Activated gamma-delta T cell treated with Interleukin-2 at 50 U/mL for 16 hours (primary cell): ENCODE data around the gene AACS.
"Not testable (repeated sequence)": the region's sequence is repeated elsewhere in the genome, so short reads cannot be mapped to it uniquely, and the experiment has no call there.

Experiments
- DNase-seq: peaks from one replicate; pipeline ENCODE4 v3.0.0-alpha.2; 2020

The AACS gene

DNA sequence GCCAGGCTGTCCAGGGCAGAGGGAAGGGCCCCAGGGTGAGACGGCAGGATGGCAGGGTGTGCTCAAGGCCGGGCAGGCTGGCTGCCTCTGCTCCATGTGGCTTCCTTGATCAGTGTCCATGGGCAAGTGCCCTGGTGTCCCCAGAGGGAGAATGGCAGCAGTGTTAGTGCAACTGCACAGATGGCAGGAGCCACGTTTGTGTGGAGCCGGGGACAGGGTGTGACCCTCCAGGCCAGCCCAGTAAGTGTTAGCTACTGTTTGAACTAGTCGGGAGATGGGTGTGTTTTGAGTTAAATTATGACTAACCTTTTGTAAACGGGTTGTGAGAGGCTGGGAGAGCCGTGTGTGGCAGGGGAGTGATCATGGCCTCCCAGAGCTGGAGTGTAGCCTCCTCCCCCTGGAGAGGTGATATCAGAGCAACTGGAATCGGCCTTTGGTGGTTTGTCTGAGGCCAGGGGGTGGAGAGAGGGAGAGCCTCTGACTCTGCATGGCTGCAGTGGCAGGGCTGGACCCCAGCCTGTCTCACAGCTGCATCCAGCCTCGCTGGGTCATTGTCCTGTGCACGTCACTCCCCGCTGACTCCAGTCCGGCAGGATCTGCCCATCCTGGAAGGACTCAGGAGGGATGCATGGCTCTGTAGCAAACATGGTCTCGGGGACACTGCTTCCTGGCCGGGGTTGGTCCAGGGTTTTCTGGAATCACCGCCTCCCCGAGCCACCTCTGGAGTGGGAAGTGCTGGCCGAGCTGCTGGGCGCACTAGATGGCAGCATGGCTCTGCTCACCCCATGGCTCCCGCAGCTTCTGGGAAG lies 27.8 kb downstream of the AACS start:
- no peak for DNase-seq

DNA sequence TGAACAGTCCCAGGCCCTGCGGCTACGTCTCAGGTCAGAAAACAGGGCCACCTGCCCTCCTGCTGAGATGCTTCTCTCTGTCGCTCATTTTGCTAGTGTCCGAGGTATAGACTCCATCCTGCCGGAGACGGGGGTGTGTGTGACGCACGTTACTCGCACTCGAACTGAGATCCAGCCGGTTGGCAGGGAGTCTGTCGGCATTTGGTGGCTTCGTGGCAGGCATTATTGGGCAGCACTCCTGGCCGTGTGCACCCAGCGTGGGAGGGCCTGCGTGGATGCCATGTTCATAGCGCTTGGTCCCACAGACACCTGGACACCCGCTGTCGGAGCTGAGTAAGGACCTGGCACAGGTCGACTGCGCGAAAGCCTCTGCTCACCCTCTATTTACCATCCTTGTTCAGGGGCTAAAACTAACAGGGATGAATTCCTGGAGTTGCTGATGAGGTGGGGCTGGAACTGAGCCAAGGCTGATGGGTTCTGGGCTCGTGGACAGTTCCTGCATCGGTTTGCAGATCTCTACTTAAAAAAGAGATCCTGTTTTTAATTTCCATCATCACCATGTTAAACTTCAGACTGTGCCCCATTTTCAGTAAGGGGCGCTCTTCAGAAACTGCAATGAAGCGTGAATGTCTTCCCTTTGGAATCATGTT lies 28.6 kb downstream of the AACS start:
- DNase-seq = no peak

DNA sequence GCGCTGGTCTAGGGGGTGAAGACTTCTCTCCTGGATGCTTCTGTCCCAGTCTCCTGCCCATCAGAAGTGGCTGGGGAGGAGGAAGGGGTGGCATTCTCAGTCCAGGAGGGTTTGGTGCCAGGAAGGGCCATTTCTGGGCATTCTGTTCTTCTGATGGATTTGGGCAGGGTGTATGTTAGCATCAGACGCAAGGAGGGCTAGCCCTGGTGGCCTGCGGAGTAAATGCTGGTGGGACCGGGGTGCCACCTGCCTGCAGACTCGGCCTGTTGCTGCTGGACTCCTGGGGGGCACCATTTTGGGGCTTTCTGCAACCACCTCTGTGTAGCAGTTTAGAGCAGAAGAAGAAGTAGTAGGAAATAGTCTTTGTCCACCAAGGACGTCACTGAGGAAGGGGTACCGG lies 31.7 kb downstream of the AACS start:
- DNase-seq = no peak

DNA sequence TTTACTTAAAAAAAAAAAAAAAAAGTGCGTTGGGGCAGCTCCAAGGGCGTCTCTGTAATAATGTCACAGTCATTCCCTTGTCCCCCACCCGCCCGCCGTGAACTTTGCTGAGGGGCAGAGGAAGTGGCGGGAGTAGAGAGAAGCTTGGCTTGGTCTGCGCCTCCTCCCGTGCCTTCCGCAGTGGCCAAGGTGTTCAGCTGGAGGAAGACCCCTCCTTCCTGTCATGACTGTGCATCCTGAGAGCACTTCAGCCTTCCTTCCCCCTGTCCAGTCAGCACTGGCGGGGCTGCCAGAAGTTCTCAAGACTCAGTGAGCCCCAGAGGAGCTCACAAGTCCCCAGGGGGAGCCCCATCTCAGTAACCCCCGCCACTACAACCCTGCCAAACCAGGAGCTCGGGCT lies 32.2 kb downstream of the AACS start:
- DNase-seq = no peak

DNA sequence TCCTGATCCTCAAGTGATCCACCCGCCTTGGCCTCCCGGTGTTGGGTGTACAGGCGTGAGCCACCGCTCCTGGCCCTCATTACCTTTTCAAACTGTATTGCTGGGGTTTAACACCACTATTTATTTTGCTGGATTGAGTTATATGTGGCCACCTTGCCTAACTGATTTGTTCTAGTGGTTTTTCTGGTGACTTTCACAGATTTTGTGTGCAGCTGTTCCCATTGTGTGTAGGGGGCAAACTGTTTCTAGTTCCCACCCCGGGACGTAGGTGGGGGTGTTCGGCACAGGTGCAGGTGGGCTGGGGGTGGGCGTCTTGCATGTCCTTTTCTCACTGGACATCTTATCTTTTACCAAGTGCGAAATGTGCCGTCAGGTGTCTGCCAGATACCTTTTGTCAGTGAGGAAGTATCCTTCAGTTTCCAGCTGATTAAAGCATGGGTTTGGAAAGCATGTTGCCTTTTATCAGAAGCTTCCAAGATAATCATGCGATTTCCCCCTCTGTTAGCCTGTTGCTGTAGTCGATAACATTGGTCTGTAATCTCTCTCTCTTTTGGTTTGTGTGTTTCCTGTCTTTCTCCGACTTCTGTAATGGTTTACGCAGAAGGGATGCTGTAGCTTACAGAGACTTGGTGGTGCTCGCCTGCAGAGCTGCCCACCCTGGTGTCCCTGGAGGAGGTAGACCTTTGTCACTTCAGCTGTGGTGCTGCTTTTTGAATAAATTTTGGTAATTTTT lies 33.6 kb downstream of the AACS start:
- DNase-seq = no peak

DNA sequence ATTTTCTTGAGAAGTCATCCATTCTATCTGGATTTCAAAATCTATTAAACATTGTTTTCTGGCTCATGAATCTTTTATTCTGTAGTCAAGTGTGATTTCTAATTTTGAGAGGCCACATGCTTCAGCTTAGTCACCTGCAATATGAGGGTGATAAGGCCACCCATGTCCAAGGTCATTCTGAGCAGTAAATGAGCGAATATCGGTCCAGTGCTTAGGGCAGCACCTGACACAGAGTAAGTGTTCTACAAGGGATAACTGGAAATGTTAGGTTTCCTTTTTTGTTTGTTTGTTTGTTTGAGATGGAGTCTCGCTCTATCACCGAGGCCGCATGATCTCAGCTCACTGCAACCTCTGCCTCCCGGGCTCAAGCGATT lies 34.2 kb downstream of the AACS start:
- no peak for DNase-seq

DNA sequence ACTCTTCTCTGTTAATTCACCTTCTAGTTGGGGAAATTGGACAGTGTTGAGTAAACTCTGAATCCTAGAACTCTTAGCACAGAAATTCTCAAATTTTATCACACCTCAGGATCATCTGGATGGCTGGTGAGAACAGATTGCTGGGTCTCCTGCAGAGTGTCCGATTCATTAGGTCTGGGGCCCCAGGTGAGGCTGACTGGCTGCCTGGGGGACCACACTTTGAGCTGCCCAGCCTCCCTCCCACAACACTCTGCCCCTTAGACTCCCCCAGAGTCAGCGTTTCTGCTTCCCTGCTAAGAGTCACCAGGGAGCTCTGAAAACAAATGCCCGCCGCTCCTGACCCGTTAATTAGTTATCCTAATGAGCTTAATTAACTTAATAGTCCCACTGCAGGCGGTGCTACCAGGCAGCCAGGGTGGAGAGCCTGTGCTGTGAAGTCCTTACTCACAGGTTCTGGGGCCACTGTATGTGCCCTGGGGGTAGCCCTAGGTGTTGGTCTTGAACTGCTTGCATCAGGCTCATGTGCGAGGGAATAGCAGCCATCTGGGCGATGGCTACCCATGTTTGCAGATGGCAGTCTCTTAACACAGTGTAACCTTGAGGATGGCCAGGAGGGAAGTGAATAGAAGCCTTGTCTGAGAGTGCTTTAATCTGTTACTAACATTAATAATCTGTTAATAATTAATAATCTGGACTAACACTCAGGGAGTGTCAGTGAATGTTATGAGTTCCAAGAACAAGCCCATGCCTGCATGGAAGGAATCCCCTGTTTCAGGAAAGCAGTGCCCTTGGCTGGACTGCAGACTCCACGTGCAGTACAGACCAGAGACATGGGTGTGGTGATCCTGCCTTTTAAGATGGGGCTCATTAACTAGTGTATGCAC lies 35.6 kb downstream of the AACS start:
- no peak for DNase-seq

DNA sequence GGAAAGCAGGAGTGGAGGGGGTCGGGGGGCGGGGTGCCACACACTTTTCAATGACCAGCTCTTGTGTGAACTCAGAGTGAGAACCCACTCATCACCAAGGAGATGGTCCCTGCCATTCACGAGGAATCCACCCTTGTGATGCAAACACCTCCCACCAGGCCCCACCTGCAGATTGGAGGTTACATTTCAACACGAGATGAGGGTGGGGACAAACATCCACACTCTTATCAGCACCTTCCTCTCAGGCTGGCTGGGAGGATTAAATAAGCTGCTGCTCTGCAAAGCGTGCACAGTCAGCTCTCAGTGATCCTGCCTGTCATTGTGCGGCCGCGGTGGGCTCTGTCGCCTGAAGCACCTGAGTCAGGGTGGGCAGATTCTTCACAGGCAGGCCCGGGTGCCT lies 39.7 kb downstream of the AACS start:
- DNase-seq = no peak

DNA sequence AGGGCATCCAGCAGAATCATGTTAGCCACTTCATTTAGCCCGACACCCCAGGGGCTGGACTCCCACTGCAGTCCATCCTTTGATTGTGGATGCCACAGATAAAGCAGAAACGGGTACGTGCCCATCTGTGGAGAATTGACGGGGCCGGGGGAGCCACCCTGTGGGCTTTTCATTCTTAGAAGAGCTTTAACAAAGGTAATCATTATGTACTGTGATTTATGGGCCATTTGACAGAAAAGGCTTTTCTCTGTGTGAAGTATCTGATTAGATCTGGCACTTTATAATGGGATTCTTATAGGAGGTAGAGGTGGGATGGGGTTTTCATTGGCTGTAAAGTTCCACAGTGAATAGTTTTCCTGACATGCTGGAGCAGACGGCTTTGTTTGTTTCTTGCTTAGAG lies 40.4 kb downstream of the AACS start:
- DNase-seq = no peak

DNA sequence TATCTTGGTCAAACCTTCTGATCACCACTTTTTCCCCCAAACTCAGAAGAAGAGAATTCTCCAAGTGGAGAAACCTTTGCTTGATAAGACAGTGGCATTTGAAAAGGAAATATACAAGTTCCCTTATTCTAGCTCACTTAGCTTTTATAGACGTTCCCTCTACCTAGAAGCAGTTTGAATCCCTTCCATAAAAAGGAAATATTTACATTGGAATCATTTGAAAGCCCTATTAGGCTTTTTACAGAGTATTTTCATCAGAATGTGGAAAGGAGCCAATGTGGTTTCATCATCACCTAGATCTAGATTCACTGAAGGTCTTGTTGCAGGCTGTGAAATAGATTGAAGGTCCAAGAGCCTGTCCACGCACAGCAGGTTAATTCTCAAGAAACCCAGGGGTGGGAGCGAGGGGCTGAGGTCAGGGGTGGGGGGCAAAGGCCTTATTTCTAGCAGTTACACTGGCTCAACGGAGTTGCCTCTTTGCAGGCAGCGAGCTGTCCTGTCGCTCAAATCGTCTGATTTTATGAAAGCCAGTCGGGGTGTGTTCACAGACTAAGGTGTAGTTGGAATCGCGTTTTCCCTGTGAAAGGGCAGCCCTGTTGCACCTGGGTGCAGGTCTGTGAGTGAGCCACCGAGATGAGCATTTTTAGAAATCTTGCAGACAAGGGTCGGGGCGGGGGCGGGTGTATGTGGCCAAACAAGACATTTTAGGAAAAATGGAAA lies 45.6 kb downstream of the AACS start:
- no peak for DNase-seq

DNA sequence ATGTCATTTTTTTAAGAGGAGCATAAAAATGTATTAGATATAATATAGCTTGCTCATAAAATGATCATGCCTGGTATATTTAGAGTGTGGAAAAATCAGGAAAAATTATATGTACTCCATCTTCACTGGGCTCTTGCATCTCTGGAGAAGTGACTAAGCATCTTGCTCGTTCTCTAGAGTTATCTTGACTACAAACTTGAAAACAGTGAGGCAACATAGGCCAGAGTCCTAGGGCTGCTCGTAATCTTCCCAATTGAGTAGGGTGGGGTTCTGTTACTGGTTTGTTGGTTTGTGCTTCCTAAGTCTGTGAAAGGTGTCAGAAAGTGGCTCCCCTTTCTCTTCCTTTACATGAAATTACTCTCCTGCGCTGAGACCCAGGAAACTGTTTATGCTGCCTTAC lies 46.2 kb downstream of the AACS start:
- no peak for DNase-seq

DNA sequence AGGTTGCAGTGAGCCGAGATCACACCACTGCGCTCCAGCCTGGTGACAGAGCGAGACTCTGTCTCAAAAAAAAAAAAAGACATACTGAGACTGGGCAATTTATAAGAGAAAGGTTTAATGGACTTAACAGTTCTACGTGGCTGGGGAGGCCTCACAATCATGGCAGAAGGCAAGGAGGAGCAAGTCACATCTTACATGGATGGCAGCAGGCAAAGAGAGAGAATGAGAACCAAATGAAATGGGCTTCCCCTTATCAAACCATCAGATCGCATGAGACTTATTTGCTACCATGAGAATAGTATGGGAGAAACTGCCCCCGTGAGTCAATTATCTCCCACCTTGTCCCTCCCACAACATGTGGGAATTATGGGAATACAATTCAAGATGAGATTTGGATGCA lies 47.4 kb downstream of the AACS start:
- not testable (repeated sequence) for DNase-seq

DNA sequence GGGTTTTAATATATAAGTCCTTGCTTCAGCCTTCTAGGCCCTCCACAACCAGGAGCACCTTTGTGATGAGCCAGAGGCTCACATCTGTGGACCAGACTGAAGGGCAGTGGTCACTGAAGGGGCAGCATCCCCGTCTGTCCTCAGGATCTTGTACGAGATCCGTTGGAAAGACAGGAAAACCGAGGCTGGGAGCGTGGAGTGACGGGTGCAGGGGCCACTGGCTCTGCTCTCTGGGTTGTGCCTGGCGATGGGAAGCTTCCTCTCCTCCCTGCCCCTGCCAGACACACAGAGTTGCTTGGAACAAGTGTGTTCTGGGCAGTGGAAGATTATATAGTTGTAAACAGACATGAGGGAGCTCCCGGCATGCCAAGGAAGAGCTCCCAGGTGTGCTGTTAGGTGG lies 48.0 kb downstream of the AACS start:
- DNase-seq = no peak

DNA sequence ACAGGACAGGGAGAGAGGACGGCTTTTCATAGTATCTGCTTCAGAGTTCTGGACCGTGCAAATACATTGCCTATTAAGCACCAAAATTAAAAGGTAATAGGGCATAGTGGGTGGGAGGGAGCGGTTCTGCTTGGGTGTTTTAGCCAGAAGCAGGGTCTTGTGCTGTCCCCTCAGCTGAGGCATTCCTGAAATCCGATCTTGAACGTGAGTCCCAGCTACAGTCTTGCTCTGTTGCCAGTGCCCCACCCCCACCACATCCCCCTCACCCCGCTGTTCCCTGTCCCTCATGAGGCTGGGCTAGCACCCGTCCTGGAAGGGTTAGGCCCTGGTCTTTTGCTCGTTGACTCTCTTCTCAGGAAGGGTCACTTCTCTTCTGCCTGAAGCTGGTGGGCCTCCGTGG lies 48.6 kb downstream of the AACS start:
- DNase-seq = no peak

DNA sequence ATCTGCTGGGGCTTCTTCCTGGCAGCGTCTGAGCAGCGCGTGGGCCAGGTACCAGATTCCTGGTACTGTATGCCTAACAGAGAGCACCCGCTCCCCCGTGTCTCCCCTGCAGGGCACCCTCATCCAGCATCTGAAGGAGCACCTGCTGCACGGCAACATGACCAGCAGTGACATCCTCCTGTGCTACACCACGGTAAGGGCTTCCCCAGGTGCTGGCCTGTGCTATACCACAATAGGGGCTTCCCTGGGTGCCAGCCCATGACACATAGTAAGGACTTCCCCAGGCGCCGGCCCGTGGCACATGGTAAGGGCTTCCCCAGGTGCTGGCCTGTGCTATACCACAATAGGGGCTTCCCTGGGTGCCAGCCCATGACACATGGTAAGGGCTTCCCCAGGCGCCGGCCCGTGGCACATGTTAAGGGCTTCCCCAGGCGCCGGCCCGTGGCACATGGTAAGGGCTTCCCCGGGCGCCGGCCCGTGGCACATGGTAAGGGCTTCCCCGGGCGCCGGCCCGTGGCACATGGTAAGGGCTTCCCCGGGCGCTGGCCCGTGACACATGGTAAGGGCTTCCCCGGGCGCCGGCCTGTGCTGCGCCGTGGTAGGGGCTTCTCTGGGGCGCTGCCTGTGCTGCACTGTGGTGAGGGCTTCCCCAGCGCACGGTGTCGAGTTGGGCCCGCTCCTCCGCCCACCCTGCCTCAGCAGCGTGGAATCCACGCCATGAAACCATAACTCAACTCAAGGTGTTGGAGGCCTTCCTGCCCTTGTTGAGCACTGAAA lies 49.3 kb downstream of the AACS start:
- DNase-seq = no peak

DNA sequence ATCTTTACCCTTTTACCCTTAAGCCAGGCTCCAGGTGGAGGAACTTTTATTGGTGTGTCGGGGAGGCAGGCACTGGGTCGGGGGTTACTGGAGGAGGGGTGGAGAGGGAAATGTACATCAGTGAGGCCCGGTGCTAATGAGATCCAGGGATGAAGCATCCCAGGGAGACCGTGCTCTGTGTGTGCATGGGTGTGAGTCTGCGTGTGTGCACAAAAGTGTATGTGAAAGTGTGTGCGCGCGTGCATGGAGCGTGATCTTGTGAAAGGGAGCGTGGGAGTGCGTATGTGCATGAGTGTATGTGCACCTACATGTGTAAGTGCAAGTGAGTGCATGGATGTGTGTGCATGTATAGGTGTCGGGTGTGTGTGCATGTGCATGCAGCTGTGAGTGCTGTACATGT lies 55.3 kb downstream of the AACS start:
- DNase-seq = no peak

DNA sequence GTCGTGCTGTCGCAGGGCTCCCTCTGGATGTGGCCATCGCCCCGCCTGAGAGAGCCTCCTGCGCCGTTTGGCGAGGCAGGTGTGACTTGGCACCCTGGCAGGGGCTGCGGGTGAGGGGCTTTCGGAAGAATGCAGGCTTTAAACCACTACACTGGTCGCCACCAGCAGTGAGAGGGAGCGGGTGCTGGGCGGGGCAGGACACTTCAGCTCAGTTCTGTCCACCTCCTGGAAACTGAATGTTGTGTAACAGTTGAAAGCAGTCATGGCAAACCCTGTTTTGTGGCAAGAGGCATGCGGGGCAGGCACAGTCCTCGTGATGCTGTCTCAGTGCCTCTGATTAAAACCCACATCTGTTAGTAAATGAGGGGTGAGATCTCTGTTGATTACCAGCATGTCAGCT lies 55.9 kb downstream of the AACS start:
- no peak for DNase-seq

DNA sequence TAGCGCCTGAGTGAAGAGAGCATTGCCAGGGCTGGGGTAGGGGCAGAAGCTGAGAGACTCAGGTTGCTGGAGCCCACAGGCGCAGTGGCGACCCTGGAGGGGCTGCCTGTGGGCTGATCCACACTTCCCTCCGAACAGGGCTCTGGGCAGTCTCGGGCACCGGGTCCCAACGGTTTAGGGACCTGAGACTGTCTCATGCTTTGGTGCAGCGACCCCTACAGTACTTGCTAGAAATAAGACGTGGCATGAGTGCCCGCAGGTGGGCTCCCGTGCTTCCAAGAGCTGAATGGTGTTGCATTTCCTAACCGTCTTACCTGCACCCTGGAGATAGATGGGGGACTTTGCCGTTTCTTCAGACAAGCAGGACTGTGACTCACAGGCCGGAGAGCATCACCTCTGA lies 57.4 kb downstream of the AACS start:
- DNase-seq = no peak

DNA sequence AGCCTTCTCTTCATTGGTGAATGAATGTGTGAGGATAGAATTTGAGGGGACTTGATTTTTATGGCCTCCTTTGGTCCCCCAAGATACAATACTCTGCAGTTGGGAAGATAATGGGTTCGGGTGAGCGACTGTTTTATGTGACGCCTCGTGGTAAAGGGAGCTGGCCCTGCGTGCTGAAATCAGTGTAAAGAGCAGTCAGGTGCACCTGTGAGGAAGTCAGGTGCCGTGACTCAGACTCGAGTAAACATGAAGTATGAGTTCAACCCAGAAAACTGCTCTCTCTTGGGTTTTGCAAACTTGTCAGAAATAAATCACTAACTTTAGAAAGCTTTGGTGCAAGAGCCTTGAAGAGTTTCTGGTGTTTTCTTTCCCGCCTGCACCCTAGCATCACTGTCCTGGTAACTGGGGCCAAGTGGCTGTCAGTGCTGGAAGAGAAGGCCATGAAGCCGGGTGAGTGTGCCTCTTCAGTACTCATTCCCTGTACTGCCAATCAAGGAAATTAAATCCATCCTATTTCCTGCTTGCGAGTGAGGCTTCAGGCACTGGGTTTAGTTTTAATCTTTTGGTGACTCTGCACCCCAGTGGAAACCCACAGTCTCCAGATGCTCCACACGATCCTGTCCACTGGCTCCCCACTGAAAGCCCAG lies 59.2 kb downstream of the AACS start:
- no peak for DNase-seq

DNA sequence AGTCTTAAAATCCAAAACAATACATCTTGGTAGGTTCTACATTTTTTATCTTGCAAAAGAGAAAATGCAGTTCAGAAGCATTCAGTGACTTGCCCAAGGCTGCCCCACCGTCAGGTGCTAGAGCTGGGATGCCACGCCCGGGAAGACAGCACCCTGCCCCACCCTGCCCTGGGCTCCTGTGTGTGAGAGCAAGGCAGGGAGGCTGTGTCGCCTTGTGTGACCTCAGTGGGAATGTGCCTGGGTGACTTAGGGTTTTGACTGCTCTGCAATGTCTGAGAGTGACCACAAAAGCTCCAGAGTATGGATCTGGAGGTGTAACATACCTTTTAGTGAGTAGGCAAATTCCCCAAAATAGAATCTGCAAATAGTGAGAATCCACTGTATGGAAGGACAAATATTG lies 60.0 kb downstream of the AACS start:
- DNase-seq = no peak
